RWPE1 (cell line): ENCODE measurements around the gene FAM200B.
"Not testable (repeated sequence)": the region's sequence is repeated elsewhere in the genome, so short reads cannot be mapped to it uniquely, and the experiment has no call there.

Experiments used
- CTCF ChIA-PET: fragments of 350-600 bp; sonication (Branson Sonifier 250); formaldehyde crosslinking; extraction: SDS; loops from one replicate; lab custom pipeline; 2021; lab: Yijun Ruan, JAX
- POLR2A ChIA-PET: fragments of 400-600 bp; formaldehyde crosslinking; extraction: SDS; loops from one replicate; lab custom pipeline; 2020; ENCODE audit warnings: antibody characterized with exemption; ENCODE audit not compliant: low non-redundant PET; lab: Yijun Ruan, JAX
- DNase-seq: peaks from one replicate; pipeline ENCODE4 v3.0.0; 2012; ENCODE audit warnings: low spot score
- H3K27ac ChIP-seq: fragments of 450-650 bp; 2 replicates; pipeline ENCODE4 v1.5.1; 2017
- TF ChIP-seq, protein P1 (sequence below): fragments of 450-650 bp; conservative IDR thresholded peaks from 2 replicates; pipeline ENCODE4 v1.5.1; 2017; ENCODE audit warnings: low read depth, mild to moderate bottlenecking

The FAM200B gene

DNA sequence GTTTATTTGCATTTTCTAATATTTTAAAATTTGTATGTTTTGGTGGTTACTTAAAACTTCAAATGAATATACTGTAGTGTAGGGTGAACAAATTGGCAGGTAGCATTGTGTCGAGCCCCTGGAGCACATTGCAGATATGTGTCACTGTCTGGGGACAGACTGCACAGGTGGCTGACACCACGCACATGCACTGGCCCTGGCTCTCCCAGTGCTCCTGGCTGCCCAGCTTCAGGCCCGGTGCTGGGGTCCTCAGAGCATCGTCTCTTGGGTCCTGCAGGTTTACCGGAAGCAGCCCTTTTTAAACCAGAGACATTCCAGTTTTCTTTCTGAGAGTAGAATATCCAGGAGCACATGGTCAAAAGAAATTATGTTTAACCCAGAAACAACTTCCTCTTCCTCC is 36.8 kb downstream of the FAM200B start:
- CTCF ChIA-PET, result no interaction called here
- no peak overlapping the region for H3K27ac ChIP-seq
- DNase-seq, result no peak
- TF ChIP-seq, protein P1, sequence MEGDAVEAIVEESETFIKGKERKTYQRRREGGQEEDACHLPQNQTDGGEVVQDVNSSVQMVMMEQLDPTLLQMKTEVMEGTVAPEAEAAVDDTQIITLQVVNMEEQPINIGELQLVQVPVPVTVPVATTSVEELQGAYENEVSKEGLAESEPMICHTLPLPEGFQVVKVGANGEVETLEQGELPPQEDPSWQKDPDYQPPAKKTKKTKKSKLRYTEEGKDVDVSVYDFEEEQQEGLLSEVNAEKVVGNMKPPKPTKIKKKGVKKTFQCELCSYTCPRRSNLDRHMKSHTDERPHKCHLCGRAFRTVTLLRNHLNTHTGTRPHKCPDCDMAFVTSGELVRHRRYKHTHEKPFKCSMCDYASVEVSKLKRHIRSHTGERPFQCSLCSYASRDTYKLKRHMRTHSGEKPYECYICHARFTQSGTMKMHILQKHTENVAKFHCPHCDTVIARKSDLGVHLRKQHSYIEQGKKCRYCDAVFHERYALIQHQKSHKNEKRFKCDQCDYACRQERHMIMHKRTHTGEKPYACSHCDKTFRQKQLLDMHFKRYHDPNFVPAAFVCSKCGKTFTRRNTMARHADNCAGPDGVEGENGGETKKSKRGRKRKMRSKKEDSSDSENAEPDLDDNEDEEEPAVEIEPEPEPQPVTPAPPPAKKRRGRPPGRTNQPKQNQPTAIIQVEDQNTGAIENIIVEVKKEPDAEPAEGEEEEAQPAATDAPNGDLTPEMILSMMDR, result no peak
- POLR2A ChIA-PET, result no interaction called here

DNA sequence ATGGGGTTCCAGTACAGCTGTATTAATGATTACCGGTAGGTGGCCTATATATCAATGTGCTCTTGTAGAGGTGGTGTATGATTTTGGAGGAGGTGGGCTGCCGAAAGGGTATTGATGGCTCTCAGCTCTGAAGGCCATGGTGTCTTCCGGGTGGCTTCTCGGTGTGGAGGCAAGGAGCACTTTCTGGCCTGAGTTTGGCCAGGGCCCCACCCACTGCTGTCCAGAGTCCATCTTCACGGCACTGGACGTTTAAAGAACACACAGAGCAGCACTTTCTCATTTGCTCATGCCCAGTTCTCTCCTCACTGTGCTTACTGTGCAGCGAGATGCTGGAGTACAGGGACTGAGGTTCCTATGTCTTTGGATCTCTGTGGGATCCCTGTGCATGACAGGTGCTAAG is 37.3 kb downstream of the FAM200B start:
- CTCF ChIA-PET, result no interaction called here
- H3K27ac ChIP-seq, result no peak overlapping the region
- POLR2A ChIA-PET, result no interaction called here
- TF ChIP-seq, protein P1, result no peak
- DNase-seq, result no peak

DNA sequence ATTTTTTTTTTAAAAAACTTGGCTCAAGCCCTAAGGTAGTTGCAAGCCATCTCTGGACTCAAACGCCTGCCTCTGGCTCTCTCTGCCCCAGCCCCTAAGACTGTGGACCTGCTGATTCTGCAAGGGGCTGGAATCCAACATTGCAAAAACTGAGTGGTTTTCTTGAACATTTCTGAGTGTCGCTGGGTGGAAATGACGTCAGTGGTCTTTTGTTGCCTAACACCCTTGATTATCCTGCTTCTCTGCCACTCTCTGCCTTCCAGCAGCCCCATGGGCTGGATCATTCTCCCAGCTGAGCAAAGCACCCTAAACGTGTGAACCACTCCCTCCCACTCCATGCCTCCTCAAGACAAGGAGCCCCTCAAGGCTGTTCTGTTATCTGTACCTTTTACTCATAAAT is 37.9 kb downstream of the FAM200B start:
- H3K27ac ChIP-seq, result no peak overlapping the region
- POLR2A ChIA-PET, result no interaction called here
- TF ChIP-seq, protein P1, result no peak
- DNase-seq, result no peak
- CTCF ChIA-PET, result no interaction called here

DNA sequence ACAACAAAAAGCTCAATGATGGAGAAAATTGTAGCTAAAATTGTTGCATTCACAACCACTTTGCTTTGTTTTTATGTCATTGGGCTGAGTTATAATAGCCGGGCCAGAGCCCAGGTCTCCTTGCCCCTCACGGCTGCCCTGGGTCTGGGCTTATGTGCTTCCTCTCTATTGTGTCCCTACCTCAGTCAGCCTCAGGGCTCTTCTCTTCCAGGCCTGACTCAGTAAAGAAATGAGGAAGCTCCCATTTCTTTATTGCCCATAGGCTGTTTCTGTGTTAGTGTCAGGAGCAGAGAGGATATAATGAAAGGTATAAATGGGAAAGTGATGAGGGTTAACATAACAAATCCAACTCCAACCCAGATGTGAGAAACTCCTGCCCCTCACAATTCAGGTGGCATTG is 39.2 kb downstream of the FAM200B start:
- TF ChIP-seq, protein P1, result no peak
- DNase-seq, result no peak
- H3K27ac ChIP-seq, result no peak overlapping the region
- CTCF ChIA-PET, result no interaction called here
- POLR2A ChIA-PET, result no interaction called here

DNA sequence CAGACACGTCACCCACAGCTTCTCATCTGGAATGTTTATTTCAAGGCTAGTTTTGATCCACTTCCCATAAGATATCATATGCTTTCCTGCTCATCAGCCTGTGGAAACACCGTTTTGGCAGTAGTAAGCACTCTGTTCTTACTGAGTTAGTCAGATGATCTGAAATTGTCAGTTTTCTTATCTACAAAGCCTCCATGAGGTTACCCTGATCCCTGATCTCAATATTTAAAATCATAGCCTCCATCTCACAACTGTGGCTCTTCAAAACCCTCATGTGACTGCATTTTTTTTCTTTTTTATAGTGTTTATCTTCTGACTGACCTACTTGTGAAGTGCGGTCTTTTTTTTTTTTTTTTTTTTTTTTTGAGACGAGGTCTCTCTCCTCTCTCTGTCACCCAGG is 44.0 kb downstream of the FAM200B start:
- TF ChIP-seq, protein P1, result no peak
- H3K27ac ChIP-seq, result no peak overlapping the region
- CTCF ChIA-PET, result no interaction called here
- POLR2A ChIA-PET, result no interaction called here
- no peak for DNase-seq

DNA sequence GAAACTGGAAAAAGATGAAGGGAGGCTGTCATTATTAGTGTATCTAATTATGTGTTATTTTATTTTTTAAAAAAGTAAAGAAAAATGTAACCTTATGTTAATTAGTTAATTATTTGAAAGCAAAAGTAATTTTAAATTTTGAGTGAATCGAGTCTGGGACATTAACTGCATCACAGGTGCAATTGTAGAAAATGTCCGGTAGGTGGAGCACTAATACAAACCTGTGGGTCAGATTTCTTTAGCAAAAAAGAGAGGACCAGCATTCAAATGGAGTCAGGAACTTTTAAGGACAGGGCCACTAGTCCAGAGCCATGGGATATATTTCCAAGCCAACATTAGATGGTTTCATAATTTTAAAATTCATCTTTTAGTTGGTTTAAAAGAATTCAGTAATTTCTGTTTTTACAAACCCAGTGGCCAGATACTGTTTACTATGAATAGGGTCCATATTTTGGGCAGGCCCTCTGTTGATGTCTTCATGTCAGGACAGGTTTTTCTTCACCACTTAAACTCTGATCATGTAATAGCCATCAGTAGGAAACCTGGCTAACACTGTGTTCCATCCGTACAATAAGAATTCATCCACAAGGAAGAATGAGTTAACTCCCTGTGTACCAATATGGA is 48.4 kb downstream of the FAM200B start:
- TF ChIP-seq, protein P1, result peak; percentile 87
- ChIA-PET CTCF (no interaction called here), POLR2A (no interaction called here)
- no peak overlapping the region for H3K27ac ChIP-seq
- peak; percentile 33 for DNase-seq

DNA sequence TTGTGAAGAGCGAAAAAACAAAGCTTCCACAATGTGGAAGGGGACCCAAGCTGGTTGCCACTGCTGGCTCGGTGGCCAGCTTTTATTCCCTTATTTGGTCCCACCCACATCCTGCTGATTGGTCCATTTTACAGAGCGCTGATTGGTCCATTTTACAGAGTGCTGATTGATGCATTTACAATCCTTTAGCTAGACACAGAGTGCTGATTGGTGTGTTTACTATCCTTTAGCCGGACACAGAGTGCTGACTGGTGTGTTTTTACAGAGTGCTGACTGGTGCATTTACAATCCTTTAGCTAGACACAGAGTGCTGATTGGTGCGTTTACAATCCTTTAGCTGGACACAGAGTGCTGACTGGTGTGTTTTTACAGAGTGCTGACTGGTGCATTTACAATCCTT is 51.4 kb downstream of the FAM200B start:
- H3K27ac ChIP-seq, DNase-seq, POLR2A ChIA-PET: not testable (repeated sequence)
- CTCF ChIA-PET, result interaction anchor here (0.6 kb wide), 1 partner anchor 18 kb away, joined by 3 read pairs; no protein-coding TSS in a partner anchor
